ENCODE data around the gene ISG15.
"Not testable (repeated sequence)": the region's sequence is repeated elsewhere in the genome, so short reads cannot be mapped to it uniquely, and the experiment has no call there.

ISG15 gene

DNA sequence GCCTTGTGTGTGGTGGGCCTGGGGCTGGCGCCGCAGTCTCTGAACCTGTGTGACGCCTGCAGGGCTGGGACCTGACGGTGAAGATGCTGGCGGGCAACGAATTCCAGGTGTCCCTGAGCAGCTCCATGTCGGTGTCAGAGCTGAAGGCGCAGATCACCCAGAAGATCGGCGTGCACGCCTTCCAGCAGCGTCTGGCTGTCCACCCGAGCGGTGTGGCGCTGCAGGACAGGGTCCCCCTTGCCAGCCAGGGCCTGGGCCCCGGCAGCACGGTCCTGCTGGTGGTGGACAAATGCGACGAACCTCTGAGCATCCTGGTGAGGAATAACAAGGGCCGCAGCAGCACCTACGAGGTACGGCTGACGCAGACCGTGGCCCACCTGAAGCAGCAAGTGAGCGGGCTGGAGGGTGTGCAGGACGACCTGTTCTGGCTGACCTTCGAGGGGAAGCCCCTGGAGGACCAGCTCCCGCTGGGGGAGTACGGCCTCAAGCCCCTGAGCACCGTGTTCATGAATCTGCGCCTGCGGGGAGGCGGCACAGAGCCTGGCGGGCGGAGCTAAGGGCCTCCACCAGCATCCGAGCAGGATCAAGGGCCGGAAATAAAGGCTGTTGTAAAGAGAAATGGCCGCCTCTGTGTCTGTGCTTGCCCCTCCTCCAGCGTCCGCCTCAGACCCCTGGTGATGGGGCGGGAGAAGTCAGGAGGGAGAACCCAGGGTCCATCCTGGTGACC lies 788 bp downstream of the ISG15 start:
- DNase-seq, result peak; percentile 59

DNA sequence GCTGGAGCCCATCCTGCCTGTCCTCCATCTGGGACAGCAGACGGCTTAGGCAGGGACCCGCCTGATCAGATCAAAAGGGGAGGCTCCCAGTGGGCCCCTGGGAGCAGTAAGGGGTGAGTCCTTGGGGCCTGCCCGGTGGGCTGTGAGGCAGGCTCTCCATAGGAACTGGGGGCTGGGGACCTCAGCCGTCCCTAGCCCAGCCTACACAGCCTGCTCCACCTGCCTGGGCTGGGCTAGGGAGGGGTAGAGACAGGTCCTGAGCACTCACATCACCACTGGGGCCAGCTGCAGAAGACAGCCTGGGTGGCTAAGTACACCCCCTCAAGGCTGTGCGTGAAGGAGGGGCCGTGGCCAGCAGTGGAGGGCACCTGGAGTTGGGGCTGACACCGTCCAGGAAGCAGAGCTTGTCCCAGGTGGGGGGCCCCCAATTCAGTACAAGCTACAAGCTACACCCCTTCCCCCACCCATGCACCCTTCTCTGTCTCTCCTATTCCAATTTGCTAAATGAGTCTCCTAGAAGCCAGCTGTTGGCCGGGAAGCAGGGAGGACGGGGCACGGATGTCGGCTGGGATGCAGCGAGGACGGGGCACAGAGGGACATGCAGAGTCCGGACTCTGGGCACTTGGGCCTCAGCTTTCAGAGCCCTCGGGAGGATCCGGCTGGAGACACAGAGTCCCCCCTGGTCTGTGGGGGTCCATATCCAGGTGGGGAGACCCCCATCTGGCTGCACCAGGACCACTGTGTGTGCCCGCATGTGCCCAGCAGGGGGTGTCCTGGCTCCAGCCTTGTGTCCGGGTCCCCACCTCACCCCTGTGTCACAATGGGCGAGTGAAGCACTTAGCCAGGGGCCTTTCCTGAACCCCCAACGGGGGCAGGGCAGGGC lies 1.7 kb downstream of the ISG15 start:
- peak; percentile 64 for DNase-seq

DNA sequence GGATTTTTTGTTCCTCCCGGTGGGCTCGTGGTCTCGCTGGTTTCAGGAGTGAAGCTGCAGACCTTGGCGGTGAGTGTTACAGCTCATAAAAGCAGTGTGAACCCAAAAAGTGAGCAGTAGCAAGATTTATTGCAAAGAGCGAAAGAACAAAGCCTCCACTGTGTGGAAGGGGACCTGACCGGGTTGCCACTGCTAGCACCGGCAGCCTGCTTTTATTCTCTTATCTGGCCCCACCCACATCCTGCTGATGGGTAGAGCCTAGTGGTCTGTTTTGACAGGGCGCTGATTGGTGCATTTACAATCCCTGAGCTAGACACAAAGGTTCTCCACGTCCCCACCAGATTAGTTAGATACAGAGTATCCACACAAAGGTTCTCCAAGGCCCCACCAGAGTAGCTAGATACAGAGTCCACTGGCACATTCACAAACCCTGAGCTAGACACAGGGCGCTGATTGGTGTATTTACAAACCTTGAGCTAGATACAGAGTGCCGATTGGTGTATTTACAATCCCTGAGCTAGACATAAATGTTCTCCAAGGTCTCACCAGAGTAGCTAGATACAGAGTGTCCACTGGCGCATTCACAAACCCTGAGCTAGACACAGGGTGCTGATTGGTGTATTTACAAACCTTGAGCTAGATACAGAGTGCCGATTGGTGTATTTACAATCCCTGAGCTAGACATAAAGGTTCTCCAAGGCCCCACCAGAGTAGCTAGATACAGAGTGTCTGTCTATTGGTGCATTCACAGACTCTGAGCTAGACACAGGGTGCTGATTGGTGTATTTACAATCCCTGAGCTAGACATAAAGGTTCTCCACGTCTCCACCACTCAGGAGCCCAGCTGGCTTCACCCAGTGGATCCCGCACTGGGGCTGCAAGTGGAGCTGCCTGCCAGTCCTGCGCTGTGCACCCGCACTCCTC lies 4.4 kb downstream of the ISG15 start:
- DNase-seq, result not testable (repeated sequence)

DNA sequence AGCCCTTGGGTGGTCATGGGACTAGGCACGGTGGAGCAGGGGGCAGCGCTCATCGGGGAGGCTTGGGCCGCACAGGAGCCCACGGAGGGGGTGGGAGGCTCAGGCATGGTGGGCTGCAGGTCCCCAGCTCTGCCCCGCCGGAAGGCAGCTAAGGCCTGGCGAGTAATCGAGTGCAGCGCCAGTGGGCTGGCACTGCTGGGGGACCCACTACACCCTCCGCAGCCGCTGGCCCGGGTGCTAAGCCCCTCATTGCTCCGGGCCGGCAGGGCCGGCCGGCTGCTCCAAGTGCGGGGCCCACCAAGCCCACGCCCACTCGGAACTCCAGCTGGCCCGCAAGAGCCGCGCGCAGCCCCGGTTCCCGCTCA lies 5.0 kb downstream of the ISG15 start:
- DNase-seq, result not testable (repeated sequence)

DNA sequence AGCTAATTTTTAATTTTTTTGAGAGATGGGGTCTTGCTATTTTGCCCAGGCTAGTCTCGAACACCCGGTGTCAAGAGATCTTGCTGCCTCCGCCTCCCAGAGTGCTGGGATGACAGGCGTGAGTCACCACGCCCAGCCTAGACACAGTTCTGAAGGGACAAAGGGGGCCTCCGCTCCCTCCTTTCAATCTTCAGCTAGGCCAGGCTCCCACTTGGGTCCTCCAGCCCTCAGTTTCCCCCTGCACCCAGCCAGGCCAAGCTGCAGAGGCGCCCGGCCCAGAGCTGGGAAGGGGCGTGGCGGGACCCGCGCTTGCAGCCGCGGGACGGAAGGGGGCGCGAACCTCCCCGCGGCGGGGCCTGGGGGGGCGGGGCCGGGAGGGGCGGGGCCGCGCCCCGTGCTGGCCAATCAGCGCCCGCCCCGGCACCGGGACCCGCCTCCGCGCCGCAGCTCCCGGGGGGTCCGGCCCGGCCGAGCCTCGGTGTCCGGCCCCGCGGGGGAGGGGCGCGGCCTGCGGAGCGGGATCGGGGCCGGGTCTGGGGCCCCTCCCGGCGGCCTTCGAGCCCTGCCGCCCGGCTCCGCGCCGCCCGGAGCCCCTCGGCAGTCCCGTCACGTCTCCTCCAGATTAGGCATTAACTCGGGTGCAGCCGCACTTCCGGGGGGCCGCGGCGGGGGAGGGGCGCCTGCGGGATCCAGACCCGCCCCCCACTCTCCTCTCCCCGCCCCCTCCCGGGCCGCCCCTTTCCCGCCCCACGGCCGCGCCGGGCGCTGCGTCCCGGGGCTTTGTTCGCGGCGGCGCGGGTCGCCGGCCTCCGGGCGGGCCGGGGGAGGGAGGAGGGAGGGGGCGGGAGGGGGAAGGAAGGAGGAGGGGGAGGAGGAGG lies 6.1 kb downstream of the ISG15 start:
- peak; percentile 90 for DNase-seq

DNA sequence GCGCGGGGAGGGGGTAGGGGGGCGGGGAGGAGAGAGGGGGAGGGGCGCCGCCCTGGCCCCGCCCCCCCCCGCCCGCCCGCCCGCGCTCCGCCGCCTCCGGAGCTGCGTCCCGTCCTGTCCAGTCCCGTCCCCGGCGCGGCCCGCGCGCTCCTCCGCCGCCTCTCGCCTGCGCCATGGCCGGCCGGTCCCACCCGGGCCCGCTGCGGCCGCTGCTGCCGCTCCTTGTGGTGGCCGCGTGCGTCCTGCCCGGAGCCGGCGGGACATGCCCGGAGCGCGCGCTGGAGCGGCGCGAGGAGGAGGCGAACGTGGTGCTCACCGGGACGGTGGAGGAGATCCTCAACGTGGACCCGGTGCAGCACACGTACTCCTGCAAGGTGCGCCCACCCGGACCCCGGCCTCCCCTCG lies 6.7 kb downstream of the ISG15 start, which contains the start of gene AGRN:
AGRN (plus strand) TSS at position 121 of the 405 bp plus-strand sequence; CDS start at position 174, 53 bp downstream.
- no peak for DNase-seq

DNA sequence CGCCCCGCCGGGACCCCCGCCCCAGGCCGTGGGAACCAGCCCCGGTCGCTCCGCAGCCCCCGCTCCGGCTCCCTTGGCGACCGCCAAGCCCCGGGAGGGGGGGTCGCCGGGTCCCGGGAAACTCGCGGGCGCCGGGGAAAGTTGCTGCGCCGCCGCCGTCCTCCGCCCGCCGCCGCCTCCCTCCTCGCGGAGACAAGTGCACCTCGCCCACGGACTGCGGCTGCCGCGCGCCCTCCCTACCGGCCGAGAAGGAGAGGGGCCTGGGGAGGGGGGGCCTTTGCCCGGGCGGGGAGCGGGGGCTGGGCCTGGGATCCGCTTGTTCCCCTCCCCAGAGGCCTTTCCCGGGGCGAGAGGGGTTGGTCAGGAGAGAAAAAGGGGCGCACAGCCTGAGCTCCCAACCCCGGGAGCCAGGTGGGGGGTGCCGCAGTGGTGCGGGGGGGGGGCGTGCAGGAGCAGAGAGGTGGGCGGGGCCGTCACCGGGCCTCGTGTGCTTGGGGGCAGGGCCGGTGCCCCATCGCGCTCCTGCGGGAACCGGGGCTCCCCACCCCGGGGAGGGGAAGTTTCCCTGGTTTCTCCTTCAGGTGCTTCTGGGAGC lies 7.2 kb downstream of the ISG15 start:
- DNase-seq, result no peak

DNA sequence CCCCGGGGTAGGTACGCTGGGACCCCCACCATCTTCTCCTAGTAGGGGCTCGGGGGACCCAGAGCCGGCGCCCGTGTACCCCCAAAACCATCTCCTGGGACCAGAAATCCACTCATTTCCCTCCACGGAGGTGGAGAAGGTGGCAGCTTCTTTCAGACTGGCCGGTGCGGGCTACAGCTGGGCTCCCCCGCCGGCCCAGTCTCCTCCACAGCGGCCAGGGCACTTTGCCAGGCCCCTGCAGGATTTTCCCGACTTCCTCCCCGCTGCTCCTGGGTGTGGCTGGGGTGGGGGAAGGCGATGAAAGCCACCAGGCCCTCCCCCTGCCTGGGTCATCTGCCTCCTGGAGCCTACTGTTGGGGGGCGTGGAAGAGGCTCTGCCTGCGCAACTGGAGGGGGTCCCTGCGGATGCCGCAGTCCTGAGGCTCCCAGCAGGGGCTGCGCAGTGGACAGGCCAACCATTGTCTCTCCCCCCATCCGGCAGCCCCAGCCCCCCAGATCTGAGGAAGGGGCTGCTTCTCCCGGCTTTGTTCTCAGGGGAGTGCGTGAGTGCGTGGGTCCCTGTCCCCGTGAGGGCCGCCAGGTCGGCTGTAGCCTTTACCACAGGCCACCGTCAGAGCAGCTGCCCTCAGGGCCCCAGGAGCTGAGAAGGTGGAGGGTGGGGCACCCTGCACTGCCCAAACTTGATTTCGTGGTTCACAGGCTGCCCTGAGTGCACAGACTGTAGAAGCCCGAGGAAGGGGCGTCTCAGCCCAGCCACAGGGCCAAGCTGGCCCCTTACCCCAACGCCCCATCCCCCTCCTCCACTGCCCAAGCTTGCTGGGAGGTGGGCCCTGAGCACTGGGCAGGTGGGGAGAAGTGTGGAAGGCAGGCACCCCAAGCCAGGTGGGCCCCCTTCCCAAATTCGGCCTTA lies 8.0 kb downstream of the ISG15 start:
- no peak for DNase-seq

DNA sequence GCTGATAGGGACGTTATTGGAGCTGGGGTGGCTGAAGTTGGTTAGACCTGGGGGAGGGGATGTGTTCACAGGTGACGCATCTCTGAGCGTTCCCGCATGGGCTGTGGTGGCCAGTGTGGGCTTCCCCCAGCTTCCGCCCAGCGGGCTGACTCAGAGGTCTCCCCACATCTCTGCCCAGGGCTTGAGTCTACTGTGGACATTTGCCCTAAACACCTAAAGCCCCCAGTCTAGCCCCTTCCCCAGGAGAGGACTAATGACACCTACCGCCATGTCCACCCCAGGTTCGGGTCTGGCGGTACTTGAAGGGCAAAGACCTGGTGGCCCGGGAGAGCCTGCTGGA lies 8.6 kb downstream of the ISG15 start:
- DNase-seq, result no peak

DNA sequence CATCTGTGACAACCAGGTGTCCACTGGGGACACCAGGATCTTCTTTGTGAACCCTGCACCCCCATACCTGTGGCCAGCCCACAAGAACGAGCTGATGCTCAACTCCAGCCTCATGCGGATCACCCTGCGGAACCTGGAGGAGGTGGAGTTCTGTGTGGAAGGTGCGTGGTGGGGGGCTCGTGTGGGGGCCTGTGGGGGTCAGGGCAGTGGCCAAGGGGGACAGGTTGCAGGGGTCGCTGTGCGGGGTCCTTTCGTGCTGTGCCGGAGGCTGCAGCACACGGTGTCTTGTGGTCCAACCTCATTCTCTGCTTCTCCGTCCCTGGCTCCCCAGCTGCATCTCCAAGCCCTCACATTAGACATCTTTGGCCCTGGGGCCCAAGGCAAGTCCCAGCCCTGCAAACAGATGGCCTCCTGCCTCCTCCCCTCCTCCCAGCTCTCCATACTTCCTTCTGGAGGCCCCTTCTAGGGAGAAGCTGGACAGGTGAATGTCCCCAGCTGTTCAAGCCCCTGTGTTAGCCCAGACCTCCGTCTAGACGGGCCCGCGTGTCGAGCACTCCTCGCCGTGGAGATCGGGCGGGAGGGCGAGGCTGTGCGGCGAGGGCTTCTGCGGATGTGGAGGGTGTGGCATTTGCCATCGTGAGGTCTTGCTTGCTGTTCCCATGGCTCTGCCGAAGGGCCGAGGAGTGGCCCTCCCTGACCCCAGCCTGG lies 9.2 kb downstream of the ISG15 start:
- DNase-seq, result no peak

DNA sequence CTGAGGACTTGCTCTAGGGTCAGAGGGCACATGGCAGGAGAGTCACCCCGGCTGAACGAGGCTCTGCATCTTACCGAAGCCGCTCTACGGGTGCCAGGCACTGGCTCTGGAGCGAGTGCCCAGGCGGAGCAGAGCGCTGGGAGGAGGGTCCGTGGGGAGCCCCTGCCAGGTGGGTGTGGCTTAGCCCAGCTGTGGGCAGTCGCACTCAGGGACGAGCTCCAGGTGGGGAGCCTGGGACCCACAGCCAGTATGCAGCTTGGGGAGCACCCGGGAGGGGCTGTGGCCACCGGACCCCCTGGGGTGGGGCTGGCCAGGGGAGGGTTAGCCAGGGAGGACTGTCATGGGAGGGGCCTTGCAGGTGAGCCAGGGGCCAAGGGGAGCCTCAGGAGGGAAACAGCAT lies 10.4 kb downstream of the ISG15 start:
- no peak for DNase-seq

DNA sequence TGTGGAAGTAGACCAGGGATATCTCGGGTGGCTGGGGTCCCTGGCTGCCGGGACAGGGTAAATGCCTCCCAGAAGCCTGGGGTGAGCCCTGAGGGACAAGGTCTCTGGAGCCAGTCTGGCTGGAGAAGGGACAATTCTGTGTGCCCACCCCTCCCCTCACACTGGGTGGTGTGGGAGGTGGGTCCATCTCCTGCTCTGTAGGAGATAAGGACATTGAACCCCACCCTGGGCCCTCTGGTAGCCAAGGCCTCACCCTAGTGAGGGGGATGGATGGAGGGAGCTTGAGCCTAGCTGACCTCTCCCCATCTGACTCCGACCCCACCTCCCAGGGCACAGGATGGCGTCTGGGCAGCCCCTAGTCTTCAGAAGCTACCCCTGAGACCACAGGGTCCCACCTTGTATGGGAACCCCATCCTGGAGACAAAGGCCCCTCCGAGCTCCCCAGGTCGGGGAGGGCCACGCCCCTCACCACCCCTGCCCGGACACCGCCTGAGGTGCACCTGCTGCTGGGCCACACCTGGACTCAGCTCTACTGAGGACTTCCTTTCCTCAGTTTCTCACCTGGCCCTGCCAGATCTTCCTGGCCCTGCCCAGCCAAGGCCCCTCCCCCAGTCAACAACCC lies 11.0 kb downstream of the ISG15 start:
- no peak for DNase-seq

DNA sequence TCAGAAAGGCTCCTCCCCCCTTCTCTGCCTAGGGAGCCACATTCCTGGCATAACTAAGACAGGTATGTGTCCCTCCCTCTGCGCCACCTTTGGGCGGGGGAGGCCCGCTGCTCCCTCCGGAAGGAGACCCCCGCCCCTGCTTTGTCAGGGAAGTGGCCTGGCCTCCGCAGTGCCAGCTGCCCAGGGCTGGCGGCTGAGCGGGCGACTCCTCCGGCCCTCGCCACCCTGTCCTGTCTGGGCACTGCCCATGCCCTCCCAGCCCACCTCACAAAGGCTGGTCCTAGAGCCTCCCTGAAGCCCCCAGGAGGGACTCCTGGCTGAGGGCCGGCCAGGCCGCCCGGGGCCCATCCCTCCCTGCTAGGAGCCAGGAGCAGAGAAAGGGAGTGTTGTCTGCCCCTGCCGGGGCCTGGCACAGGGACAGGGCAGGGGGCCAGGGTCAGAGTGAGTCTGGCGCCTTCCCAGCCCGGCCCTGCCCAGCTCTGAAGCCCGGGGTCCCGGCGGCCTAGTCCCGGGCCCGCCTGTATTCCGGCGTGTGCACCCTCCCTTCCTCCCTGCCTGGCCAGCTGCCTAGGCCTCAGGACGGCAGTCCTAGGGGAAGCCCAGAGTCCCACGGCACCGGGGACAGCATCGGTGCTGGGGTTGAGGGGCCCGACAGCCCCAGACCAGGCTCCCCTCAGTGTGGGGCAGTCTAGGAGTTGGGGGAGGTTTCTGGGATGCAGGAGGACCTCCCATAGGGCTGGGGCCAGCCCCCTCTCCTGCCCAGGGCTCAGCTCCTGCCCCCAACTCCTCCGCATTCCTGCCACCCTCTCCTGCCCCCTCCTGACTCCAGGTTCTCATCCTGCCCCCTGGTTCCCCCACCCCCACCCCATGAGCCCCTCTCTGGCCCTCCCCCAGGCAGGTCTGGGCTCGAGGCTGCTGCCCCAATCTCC lies 11.7 kb downstream of the ISG15 start:
- no peak for DNase-seq

DNA sequence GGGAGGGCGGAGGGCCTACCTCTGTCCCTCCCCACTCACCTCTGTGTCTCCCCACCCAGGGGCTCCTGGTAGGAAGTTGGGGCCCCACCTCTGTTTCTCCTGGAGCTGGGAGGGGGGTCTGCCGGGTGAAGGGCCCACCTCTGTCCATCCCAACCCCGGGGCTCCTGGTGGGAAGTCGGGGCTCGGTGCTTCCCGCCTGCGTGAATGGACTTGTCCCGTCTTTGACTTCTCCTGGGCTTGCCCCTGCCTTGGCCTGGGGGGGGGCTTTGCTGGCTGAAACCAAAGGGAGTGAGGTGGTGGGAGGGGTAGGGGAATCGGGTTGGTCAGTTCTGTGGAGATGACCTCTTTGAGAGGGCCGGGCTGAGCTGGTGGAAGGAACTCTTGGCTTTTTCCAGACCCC lies 12.4 kb downstream of the ISG15 start:
- DNase-seq, result no peak

DNA sequence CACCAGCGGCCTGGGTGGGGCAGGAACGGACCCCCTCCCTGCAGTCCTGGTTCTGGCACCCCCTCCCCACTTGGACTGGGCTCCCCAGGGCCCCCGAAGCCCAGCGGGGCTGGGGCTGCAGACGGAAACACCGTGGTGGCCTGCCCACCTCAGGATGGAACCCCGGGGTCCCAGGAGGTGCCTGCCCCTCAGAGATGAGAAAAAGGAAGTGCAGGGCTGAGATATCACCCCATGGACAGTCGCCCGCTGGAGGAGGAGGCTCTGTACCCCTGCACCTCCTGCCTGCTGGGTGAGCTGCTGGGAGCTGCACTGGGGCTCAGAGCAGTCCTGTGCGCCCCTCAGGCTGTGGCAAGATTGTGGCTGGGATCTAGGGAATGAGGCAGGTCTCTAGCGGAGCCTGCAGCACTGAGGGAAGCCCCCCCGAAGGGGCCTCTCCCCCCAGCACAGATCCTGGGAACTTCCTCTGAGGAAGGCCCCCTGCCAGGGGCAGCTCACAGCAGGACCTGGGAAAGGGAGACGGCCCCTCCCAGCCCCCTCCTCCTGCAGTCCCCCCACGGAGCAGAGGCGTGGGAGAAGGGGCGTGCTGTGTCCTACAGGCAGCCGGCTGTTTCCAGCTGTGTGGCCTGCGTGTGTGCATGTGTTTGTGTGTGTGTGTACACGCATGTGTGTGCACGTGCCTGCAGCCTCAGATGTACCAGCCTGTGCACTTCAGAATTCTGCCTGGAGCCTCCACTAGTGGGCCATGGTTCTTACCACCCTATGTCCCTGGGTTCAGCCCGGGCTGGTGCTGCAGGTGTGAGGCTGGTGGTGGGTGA lies 13.5 kb downstream of the ISG15 start:
- no peak for DNase-seq

DNA sequence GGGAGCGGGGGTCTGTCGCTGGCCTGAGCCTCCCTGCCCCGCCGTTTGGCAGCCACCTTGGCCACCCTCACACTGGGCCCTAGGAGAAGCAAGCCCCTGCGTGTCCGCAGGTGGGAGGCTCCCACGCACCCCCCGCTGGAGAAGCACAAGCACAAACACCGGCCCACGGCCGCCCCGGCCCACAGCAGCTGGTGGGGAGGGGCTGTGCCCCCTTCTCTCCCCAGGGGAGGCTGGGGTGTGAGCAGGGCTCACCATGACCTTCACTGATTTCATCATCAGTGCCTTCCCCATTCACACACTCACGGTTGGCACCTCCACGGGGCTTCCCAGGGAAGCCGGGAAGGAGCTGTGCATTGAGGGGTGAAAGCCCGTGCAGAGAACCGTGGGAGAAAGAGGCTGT lies 14.5 kb downstream of the ISG15 start:
- DNase-seq, result no peak

All from activated CD8-positive, alpha-beta memory T cell treated with anti-CD3 and anti-CD28 coated beads, Interleukin-2, amount 50 U/mL, for 48 hours (primary cell).